GM19468 (cell line): ENCODE measurements around the gene NACA.
"Not testable (repeated sequence)": the region's sequence is repeated elsewhere in the genome, so short reads cannot be mapped to it uniquely, and the experiment has no call there.

Experiments
- ATAC-seq: cut with Tn5 transposase; IDR thresholded peaks from one replicate; pipeline ENCODE4 v1.9.1; 2021; ENCODE audit warnings: mild to moderate bottlenecking, moderate library complexity, moderate number of reproducible peaks; ENCODE audit not compliant: unreplicated experiment; ENCODE audit errors: extremely low read depth

NACA gene

GRCh38 chr12:56724972-56725722, at the start of gene NACA:
Gene NACA (minus strand): TSS chr12:56725299. CDS start chr12:56724521, 778 bp downstream.
- peak; percentile 90 for ATAC-seq

GRCh38 chr12:56773113-56773512, 48.0 kb upstream of the NACA start:
- ATAC-seq = no peak

GRCh38 chr12:56772625-56773024, 47.5 kb upstream of the NACA start:
- no peak for ATAC-seq

DNA sequence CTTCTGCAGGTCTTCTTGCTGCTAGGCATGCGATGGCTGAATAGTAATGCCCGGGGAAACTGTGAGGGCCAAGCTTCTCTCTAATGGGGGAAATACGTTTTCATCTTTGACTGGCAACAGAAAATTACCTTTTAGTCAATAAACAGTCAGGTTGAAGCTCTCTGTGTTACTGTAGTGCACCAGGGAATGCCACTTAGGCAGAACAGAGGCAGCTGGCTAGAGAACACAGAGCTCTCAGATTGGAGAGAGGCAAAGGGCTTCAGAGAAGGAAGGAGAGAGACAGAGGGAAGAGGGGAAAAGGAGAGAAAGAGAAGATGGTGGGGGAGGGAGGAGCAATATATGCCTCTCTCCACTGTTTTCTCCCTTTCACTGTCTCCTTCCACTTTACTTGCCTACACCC, 44.8 kb upstream of the NACA start:
- ATAC-seq = no peak

- no peak for ATAC-seq
Measured at GRCh38 chr12:56768424-56768823, 43.3 kb upstream of the NACA start.

DNA sequence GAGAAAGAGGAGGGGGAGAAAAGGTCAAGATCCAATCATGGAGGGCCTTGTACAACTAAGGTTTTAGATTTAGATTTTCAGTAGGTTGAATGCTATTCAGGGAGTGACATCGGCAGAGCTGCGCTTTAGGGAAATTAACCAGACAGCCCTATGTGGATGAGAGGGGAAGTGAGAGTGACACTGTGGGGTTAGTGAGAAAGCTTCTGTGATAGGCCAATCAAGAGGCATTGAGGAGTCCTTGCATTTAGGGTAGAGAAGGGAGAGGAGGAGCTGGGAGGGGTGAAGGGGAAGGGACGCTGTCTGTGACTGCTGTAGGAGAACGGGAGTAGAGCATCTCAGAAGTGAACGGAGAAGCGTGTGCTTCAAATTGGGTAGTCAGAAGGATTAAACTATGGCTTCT, 41.4 kb upstream of the NACA start:
- ATAC-seq = peak; percentile 87

- no peak for ATAC-seq
Measured at GRCh38 chr12:56763753-56764657, 38.9 kb upstream of the NACA start.

DNA sequence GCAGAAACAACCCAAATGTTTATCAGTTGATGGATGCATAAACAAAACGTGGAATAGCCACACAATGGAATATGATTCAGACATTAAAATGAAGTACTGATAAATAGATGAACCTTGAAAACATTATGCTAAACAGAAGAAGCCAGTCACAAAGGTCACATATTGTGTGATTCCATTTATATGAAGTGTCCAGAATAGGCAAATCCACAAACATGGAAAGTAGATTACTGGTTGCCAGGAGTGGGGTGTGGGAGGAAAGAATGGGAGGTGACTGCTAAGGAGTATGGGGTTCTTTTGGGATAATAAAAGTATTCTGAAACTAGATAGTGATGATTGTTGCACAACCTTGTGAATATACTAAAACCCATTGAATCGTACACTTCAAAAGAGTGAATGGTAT, 36.7 kb upstream of the NACA start:
- no peak for ATAC-seq

DNA sequence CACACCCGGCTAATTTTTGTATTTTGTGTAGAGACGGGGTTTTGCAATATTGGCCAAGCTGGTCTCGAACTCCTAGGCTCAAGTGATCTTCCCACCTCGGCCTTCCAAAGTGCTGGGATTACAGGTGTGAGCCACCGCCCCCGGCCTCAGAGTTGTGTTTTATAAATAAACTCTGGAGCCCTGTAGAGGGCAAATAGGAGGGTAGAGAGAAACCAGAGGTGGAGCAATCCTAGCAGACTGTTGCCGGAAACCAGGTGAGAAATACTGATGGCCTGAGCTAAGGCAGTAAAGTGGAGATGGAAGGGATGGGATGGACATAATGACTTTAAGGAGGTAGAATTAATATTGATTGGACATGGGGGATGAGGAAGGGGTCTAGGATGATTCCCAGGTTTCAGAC, 35.4 kb upstream of the NACA start:
- ATAC-seq = no peak

DNA sequence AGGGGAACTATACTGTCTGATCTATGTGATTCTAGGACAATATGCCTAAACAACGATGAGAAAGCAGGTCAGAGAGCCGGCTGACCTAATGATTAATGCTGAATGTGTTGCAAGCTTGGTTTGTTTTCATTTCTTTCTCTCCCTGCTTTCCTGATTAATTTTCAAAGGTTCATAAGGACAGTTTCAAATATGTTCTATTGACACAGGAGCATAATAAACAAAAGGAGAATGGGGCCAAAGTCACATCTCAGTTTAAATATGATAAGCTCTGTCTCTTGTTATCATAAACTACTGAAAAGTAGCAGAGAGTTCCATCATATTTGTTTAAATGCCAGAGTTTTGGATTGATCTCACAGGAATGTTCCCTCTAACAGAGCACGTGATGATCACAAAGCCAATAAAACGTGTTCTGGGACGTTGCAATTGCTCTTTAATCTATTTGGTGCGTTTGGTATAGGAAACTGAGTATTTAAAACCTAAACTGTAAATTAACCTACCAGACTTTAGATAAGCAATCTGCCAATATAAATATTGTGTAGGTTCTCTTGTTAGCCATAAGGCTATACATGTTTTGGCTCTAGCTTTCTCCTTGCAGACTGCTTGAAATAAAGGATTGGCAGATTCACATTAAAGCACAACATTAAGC, 34.3 kb upstream of the NACA start:
- ATAC-seq = no peak

DNA sequence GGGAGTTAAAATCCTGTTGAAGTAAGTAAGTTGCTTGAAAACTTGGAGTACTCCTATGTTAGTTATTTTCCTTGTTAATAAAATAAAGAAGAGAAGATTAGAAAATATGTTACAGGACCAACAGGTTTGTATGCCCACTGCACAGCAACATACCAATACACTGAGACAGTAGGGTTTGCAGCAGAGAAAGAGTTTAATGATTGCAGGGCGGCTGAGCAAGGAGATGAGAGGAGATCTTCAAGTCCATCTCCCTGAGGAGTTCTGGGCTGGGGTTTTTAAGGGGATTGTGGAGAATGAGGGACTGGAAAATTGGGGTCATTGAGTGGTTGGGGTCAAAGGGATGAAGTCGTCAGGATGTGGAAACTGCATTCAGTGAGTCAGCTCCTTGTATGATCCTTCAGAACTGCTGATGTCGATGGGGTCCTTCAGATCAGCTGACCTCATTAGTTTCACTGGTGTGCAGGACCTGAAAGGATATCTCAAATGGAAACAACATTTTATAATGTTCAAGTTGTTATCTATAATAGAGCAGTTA, 33.7 kb upstream of the NACA start:
- no peak for ATAC-seq

GRCh38 chr12:56757971-56758370, 32.9 kb upstream of the NACA start:
- ATAC-seq = not testable (repeated sequence)

DNA sequence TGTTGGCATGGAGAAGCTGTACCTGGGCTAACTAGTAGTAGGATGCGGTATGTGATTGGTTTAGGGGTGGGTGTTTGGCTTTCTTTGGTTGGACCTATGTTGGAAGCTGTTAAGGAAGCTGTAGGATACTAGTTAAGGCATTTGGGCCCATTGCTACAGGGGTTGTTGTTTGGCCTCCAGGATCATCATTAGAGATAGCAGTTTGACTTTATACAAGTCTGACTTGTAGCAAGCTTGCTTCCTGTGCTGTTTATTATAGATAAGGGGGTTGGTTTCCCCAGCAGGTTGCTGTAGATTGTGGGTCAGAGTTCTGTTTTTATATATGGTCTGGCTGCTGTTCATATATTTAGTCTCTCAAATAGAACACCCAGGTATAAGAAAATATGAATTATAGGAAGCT, 28.5 kb upstream of the NACA start:
- ATAC-seq = no peak

GRCh38 chr12:56751712-56752598, 26.9 kb upstream of the NACA start, which contains the start of gene PRIM1:
Gene PRIM1 (minus strand): TSS chr12:56752323. CDS start chr12:56752298, 25 bp downstream.
- ATAC-seq = peak; percentile 72

- ATAC-seq = not testable (repeated sequence)
Measured at GRCh38 chr12:56750596-56750995, 25.5 kb upstream of the NACA start.

DNA sequence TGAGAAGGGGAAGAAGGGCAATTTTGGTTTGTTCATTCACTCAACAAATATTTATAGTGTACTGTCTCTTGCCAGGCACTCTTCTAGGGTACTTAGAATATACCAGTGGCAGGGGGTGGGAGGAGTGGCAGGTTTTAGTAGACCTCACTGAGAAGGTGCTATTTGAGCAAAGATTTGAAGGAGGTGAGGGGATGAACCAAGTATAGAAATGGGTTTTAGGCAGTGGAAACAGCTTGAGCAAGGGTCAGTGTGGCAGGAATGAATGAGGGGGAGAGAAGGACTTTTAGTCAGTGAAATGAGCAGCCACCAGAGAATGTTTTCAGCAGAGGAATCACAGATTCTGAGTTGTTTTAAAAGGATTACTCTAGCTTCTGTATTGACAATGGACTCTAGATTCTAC, 24.8 kb upstream of the NACA start:
- ATAC-seq = no peak

DNA sequence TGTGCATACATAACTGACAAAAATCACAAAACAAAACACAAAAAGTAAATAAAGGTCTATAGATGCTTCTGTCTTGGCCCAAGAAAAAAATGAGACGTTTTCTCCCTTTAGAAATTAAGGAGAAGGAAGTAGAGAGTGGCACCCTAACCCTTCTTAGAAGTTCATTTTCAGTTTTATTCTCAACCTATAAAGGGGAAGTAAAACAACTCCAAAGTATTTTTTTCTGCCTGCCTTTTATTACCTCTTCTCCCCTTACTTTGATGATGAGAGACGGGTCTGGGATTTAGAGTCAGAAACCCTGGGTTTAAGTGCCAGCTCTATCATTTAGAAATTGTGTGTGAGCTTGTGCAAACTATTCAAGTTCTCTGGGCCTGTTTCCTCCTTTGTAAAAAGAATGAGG, 24.3 kb upstream of the NACA start:
- ATAC-seq = no peak

GRCh38 chr12:56728139-56728861, 3.2 kb upstream of the NACA start:
- no peak for ATAC-seq

DNA sequence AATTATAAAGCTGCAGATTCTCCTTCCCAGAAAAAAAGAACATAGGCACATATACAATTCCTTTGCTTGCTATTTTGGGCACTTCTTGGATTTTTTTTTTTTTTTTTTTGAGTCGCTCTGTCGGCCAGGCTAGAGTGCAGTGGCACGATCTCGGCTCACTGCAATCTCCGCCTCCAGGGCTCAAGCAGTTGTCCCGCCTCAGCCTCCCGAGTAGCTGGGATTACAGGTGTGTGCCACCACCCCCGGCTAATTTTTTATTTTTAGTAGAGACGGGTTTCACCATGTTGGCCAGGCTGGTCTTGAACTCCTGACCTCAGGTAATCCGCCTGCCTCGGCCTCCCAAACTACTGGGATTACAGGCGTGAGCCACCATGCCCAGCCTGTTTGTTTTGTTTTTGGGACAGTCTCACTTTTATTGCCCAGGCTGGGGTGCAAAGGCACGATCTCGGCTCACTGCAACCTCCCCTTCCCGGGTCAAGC, 1.1 kb upstream of the NACA start:
- not testable (repeated sequence) for ATAC-seq
